Measurements from ENCODE around the gene EGR1.

EGR1 gene

DNA sequence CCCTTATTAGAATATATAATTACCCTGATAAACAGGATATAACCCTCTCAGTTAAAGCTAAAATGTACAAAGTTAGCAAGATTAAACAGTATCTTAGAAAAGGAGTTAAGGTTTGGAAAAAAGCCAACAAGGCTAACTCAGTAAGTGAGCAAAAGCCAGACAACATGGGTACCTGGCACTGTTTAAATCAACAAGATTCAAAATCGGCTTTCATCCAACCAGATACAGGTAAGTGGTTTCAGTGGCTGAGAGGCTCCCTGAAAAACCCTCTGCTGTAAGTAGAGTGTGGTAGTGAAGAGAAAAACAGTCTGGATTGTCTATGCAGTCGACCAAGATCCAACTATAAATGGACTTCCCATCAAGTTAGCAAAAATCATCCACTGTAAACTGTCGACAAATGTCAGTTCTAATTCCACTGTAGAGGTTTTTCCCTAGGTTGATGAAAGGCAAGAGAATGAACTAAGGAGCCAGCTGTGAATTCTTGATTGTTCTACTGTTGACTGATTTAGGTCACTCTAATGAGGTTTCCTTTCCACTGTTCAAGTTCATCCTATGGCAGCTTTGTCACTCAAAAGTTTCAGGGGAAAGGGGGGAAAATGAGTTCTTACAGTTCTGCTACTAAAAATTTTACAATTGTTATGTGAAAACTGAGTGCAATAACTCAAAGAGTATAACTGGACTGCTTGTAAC is 50.4 kb downstream of the EGR1 start:
- no peak for DNase-seq

DNA sequence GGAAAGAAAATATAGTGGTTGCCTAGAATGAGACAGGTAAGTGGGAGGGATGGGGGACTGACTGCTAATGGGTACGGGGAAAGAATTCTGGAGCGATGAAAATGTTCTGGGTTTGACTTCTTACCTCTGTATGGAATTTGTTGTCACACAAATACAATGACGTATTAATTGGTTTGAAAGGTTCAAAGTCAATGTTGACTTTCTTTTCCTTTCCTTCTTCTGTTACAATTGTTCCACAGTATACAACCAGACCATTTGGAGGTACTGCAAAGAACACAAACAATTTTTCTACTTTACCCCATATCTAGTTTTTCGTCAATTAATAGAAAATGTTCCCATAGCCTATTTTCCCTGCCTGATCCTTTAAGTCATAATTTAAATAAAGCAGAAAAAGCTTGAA is 52.2 kb downstream of the EGR1 start:
- no peak for DNase-seq

Measured in NCI-H774 (cell line).